ENCODE results near the gene TRIM2. TPM values are rescaled to one million over a fixed set of nuclear protein-coding genes. Genes with fewer than 3 reads are reported as not detected.

TRIM2 gene
- total RNA-seq, 1 donor: 39.8 TPM

- no peaks in the 10 kb centered on the region for H3K36me3 ChIP-seq (ENCODE audit: insufficient read depth, low read length)
- TF ChIP-seq CTCF (IDR thresholded peaks at IDR 0.05; ENCODE audit: extremely low read depth, low read depth, low read length): no peak
Measured at GRCh38 chr4:153274967-153275366, 70.7 kb downstream of the TRIM2 start.

GRCh38 chr4:153275380-153276276 is 71.4 kb downstream of the TRIM2 start:
- no peaks in the 10 kb centered on the region for H3K4me1 ChIP-seq (ENCODE audit: insufficient read depth, low read length)
- no peaks in the 10 kb centered on the region for H3K79me2 ChIP-seq (ENCODE audit: insufficient read depth, low read length)
- no peaks in the 10 kb centered on the region for H3K36me3 ChIP-seq (ENCODE audit: insufficient read depth, low read length)
- H3K9me3 ChIP-seq (ENCODE audit: low read depth, low read length): no peaks in the 10 kb centered on the region
- no peak overlapping the region for H2AFZ ChIP-seq (ENCODE audit: low read length)
- H4K20me1 ChIP-seq (ENCODE audit: insufficient read depth, low read length): no peaks in the 10 kb centered on the region
- no peaks in the 10 kb centered on the region for H3K27me3 ChIP-seq (ENCODE audit: insufficient read depth, low read length)
- TF ChIP-seq CTCF (IDR thresholded peaks at IDR 0.05; ENCODE audit: extremely low read depth, low read depth, low read length): no peak
- no peak overlapping the region for H3K4me3 ChIP-seq (ENCODE audit: insufficient read depth, low read length)
- DNase-seq (ENCODE audit: insufficient read length, low spot score, missing footprints): no peak
- H3K27ac ChIP-seq (ENCODE audit: low read depth, low read length): no peak overlapping the region
- H3K4me2 ChIP-seq (ENCODE audit: insufficient read depth, low read length): no peak overlapping the region

More at GRCh38 chr4:153274967-153275366, 70.7 kb downstream of the TRIM2 start:
- no peak overlapping the region for H3K4me3 ChIP-seq (ENCODE audit: insufficient read depth, low read length)
- H3K27me3 ChIP-seq (ENCODE audit: insufficient read depth, low read length): no peaks in the 10 kb centered on the region
- no peak overlapping the region for H3K4me2 ChIP-seq (ENCODE audit: insufficient read depth, low read length)
- no peaks in the 10 kb centered on the region for H3K4me1 ChIP-seq (ENCODE audit: insufficient read depth, low read length)
- H3K79me2 ChIP-seq (ENCODE audit: insufficient read depth, low read length): no peaks in the 10 kb centered on the region
- no peaks in the 10 kb centered on the region for H3K9me3 ChIP-seq (ENCODE audit: low read depth, low read length)
- H2AFZ ChIP-seq (ENCODE audit: low read length): no peak overlapping the region
- H4K20me1 ChIP-seq (ENCODE audit: insufficient read depth, low read length): no peaks in the 10 kb centered on the region
- no peak for DNase-seq (ENCODE audit: insufficient read length, low spot score, missing footprints)
- H3K27ac ChIP-seq (ENCODE audit: low read depth, low read length): no peak overlapping the region

- no peaks in the 10 kb centered on the region for H3K9me3 ChIP-seq (ENCODE audit: low read depth, low read length)
- DNase-seq (ENCODE audit: insufficient read length, low spot score, missing footprints): no peak
- no peaks in the 10 kb centered on the region for H3K79me2 ChIP-seq (ENCODE audit: insufficient read depth, low read length)
- no peak overlapping the region for H3K4me2 ChIP-seq (ENCODE audit: insufficient read depth, low read length)
- no peak for TF ChIP-seq CTCF (IDR thresholded peaks at IDR 0.05; ENCODE audit: extremely low read depth, low read depth, low read length)
- no peak overlapping the region for H3K27ac ChIP-seq (ENCODE audit: low read depth, low read length)
- no peaks in the 10 kb centered on the region for H3K4me1 ChIP-seq (ENCODE audit: insufficient read depth, low read length)
- no peaks in the 10 kb centered on the region for H3K27me3 ChIP-seq (ENCODE audit: insufficient read depth, low read length)
- no peak overlapping the region for H2AFZ ChIP-seq (ENCODE audit: low read length)
- H4K20me1 ChIP-seq (ENCODE audit: insufficient read depth, low read length): no peaks in the 10 kb centered on the region
- no peak overlapping the region for H3K4me3 ChIP-seq (ENCODE audit: insufficient read depth, low read length)
- H3K36me3 ChIP-seq (ENCODE audit: insufficient read depth, low read length): peaks cover 3% of the 10 kb centered on the region
Measured at GRCh38 chr4:153276971-153277370, 72.7 kb downstream of the TRIM2 start.

- H2AFZ ChIP-seq (ENCODE audit: low read length): no peak overlapping the region
- DNase-seq (ENCODE audit: insufficient read length, low spot score, missing footprints): no peak
- H3K4me1 ChIP-seq (ENCODE audit: insufficient read depth, low read length): no peaks in the 10 kb centered on the region
- no peak overlapping the region for H3K4me3 ChIP-seq (ENCODE audit: insufficient read depth, low read length)
- peaks cover 2% of the 10 kb centered on the region for H3K9me3 ChIP-seq (ENCODE audit: low read depth, low read length)
- TF ChIP-seq CTCF (IDR thresholded peaks at IDR 0.05; ENCODE audit: extremely low read depth, low read depth, low read length): no peak
- H4K20me1 ChIP-seq (ENCODE audit: insufficient read depth, low read length): no peaks in the 10 kb centered on the region
- H3K79me2 ChIP-seq (ENCODE audit: insufficient read depth, low read length): no peaks in the 10 kb centered on the region
- no peak overlapping the region for H3K4me2 ChIP-seq (ENCODE audit: insufficient read depth, low read length)
- H3K27me3 ChIP-seq (ENCODE audit: insufficient read depth, low read length): no peaks in the 10 kb centered on the region
- no peak overlapping the region for H3K27ac ChIP-seq (ENCODE audit: low read depth, low read length)
- H3K36me3 ChIP-seq (ENCODE audit: insufficient read depth, low read length): peaks cover 3% of the 10 kb centered on the region
Measured at GRCh38 chr4:153281476-153281875, 77.2 kb downstream of the TRIM2 start.
